Ovary (tissue), 3 donors: ENCODE results near the gene C1orf159.

Source experiments
- POLR2A ChIP-seq: fragments of 450-650 bp; IDR thresholded peaks from one replicate; pipeline ENCODE4 v1.6.1; 2017; ENCODE audit warnings: antibody characterized with exemption, mild to moderate bottlenecking, moderate library complexity
- TF ChIP-seq, protein P1 (sequence below), 3 donors: fragments of 450-650 bp in 2 of 3; fragments of 200-600 bp in 1 of 3; IDR thresholded peaks; one replicate each; pipeline versions ENCODE4 v1.5.1 to v1.8.0; 2016 to 2022; ENCODE audit warnings: antibody characterized with exemption in 3 of 3, mild to moderate bottlenecking in 1 of 3
- donor health status: DM: no; HTN: no; CAD: no.

DNA sequence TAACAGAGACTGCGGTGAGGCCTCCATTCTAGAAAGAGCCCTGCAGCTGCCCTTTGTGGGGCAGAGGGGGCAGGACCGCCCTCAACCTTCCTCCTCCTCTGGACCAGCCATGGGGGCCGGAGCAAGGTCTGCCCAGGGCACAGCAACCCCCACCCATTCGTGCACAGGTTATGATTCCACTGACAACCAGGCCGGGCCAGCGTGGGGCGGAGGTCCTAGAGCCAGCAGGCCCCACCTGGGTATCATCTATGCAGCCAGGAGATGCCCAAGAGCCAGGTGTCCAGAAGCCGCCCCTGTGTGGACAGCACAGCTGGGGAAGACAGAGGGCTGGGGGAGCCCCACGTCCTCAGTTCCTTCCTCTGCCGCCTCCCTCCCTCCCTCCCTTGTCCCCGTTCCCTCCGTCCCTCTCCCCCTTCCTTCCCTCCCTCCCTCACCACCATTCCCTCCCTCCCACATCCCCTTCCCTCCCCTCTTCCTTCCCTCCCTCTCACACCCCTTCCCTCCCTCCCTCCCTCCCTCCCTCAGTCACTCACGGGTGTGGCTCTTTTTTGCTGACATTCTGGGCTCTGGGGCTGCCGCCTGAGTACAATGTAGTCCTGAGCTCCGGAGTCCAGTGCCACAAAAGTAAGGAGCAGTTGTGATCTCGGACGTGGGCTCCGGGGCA lies 54.1 kb downstream of the C1orf159 start:
- TF ChIP-seq, protein P1, sequence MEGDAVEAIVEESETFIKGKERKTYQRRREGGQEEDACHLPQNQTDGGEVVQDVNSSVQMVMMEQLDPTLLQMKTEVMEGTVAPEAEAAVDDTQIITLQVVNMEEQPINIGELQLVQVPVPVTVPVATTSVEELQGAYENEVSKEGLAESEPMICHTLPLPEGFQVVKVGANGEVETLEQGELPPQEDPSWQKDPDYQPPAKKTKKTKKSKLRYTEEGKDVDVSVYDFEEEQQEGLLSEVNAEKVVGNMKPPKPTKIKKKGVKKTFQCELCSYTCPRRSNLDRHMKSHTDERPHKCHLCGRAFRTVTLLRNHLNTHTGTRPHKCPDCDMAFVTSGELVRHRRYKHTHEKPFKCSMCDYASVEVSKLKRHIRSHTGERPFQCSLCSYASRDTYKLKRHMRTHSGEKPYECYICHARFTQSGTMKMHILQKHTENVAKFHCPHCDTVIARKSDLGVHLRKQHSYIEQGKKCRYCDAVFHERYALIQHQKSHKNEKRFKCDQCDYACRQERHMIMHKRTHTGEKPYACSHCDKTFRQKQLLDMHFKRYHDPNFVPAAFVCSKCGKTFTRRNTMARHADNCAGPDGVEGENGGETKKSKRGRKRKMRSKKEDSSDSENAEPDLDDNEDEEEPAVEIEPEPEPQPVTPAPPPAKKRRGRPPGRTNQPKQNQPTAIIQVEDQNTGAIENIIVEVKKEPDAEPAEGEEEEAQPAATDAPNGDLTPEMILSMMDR (IDR thresholded peaks at IDR 0.05) = no peak
- TF ChIP-seq POLR2A = no peak
